LNCAP (cell line): Measurements from ENCODE around the gene PRDX3.

Experiments
- CTCF ChIP-seq: fragments of 450-650 bp; IDR thresholded peaks from 2 replicates; pipeline ENCODE4 v1.5.1; 2017; ENCODE audit warnings: mild to moderate bottlenecking

PRDX3 gene

GRCh38 chr10:119153661-119154060, 25.0 kb downstream of the PRDX3 start:
- TF ChIP-seq CTCF = no peak

GRCh38 chr10:119153041-119153440, 25.6 kb downstream of the PRDX3 start:
- no peak for TF ChIP-seq CTCF

GRCh38 chr10:119149729-119150128, 28.9 kb downstream of the PRDX3 start:
- TF ChIP-seq CTCF = no peak

- no peak for TF ChIP-seq CTCF
These were observed 29.5 kb downstream of the PRDX3 start for GRCh38 chr10:119149157-119149556.

- TF ChIP-seq CTCF = no peak
These were observed 35.0 kb downstream of the PRDX3 start for GRCh38 chr10:119143657-119144056.

GRCh38 chr10:119140603-119141245, 37.9 kb downstream of the PRDX3 start:
- TF ChIP-seq CTCF = no peak

GRCh38 chr10:119139464-119140067, 39.0 kb downstream of the PRDX3 start:
- peak; percentile 21; the same call in 1 of the 2 replicates for TF ChIP-seq CTCF
